HG03571 (cell line): ENCODE results near the gene SOX6.
"Not testable (repeated sequence)": the region's sequence is repeated elsewhere in the genome, so short reads cannot be mapped to it uniquely, and the experiment has no call there.

Experiments used
- ATAC-seq: cut with Tn5 transposase; IDR thresholded peaks from one replicate; pipeline ENCODE4 v1.9.1; 2021; ENCODE audit not compliant: unreplicated experiment

Gene SOX6

GRCh38 chr11:15938121-15938611, 418.2 kb downstream of the SOX6 start:
- no peak for ATAC-seq

DNA sequence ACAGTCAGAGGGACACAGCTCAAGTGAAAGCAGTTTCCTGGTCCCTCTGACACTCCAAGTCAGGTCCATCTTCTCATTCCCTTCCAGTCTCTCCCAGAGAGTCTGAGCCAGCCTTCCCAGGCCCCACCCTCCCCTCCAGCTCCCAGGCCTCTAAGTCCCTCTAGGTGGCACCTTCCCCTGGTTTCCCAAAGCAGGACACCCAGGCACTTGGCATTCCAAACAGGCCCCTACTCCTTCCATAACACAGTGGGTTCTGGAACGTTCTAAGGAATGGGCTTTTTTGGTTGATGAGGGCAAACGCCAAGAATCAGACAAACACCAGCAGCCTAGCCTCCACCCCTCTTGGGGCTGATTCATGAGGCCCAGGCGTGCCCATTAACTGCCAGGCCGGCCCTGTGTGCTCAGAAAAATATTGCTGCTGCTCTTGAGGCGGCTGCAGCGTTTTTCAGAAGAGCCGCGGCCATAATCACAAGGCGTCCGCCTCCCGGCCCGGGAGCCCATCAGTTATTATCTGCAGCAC, 418.7 kb downstream of the SOX6 start:
- no peak for ATAC-seq

GRCh38 chr11:15936011-15936410, 420.3 kb downstream of the SOX6 start:
- ATAC-seq: no peak

GRCh38 chr11:15935373-15935772, 421.0 kb downstream of the SOX6 start:
- no peak for ATAC-seq

DNA sequence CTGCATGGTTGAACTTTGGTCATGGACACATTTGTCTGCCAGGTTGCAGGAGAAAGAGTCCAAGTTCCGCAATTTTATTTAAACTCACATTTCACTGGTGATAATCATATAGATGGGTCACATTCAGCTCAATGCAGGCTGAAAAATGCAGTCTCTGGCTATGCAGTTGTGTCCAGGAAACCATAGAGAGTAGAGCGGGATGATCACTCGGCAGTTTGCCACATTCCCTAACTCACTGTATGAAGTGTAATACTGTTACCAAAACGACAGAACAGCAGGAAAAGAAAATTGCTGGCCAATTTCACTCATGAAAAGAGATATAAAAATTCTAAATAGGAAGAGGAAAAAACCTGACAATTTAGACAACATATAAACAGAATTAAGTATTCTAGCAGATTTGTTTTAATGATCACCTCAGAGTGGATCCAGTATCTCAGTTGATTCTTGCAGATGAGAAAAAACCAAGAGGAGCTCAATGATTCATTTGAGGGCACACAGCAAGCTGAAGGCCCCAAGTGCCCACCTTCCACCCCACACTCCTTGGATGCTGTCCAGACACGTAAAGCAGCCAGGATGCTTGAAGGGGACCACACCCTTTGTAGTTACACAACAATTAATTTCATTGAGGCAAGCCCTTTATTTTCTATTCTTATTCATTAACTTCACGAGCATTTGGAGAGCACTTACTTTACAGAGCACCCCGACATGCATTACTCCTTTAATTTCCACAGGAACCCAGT, 422.3 kb downstream of the SOX6 start:
- ATAC-seq: no peak

DNA sequence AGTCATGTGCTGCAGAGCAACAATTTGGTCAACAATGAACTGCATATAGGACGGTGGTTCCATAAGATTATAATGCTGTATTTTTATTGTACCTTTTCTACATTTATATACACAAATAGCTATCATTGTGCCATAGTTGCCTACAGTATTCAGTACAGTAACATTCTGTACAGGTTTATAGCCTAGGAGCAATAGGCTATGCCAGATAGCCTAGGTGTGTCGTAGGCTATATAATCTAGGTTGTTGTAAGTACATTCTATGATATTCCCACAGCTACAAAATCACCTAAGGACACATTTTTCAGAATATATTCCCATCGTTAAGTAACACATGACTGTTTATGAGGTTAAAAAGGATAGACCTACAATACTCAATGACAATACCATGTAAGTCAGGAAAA, 423.9 kb downstream of the SOX6 start:
- no peak for ATAC-seq

DNA sequence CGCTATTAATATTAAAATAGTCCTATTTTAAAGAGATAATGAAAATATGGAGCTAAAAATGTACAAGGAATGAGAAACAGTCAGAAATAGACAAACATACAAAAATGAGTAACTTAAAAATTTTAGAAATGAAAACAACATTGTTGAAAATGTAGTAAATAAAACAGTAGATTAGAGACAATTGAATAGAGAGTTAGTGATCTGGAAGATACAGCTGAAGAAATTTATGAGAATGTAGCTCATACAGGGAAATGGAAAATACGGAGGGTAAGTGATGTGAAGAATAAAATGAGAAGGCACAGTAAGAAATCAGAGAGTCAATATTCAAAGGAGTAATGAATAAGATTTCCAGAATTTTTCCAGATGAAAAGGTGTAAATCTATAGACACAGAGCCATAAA, 424.8 kb downstream of the SOX6 start:
- ATAC-seq: no peak

DNA sequence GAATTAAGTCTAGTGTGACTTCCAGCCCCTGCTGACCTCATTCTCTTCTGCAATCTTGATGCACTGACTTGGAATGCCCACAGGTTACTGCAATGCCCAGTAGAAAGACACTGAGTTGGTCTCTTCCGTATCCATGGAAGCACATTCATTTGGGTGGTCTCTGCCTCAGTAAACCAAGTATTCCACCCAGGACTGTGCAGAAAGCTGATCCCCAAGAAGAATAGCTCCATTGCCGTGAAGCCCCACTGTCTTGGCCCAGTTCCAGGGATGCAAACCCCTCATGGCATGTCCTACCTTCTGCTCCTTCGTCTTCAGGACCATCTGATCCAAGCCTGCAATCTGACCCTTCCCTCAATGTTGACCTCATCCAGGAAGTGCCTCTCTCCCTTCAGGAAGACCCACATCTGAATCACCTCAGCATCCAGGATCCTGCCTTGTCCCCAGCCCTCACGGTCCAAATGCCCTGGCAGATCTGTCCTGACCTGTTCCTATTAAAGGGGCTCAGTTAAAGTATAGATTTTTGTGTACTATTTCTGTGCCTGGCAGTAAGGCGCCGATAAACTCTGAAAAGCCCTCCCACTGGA, 425.8 kb downstream of the SOX6 start:
- ATAC-seq: no peak

DNA sequence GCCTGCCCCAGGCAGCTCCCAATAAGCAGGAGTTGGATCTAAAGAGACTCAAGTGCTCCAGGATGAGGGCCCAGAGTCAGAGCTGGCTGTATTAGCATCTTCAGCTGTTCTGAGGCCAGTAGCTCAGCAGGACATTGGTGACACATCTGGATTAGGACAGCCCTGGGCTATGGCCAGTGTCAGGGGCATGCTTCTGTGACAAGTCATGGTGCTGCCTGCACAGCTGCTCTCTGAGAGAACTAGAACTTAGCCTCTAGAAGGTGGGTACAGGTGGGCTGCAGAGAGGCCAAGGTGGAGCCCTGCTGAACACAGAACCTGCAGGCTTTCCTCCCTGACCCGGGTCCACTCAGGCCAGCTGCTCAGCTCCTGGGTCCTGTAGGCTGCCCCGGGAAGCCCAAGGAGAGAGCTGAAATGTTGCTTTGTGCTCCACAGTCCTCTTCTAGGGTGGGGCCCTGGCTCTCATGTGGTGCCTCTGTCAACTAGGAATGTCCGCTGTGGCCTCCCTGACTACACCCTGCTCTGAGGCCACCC, 426.9 kb downstream of the SOX6 start:
- ATAC-seq: no peak

DNA sequence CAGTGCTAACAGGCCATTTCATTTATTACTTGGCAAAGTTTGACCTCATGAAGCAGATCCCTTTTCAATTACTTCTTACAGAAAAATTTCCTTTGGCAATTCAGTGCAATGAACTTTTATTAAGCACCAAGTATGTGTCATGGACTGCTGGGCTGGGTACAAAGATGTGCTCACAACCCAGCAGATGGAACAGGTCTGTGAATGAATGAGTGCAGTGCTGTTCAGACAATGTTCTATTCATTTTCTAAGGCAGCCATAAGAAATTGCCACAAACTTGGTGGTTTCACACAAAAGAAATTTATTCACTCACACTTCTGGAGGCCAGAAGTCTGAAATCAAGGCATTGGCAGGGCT, 428.5 kb downstream of the SOX6 start:
- ATAC-seq: no peak

DNA sequence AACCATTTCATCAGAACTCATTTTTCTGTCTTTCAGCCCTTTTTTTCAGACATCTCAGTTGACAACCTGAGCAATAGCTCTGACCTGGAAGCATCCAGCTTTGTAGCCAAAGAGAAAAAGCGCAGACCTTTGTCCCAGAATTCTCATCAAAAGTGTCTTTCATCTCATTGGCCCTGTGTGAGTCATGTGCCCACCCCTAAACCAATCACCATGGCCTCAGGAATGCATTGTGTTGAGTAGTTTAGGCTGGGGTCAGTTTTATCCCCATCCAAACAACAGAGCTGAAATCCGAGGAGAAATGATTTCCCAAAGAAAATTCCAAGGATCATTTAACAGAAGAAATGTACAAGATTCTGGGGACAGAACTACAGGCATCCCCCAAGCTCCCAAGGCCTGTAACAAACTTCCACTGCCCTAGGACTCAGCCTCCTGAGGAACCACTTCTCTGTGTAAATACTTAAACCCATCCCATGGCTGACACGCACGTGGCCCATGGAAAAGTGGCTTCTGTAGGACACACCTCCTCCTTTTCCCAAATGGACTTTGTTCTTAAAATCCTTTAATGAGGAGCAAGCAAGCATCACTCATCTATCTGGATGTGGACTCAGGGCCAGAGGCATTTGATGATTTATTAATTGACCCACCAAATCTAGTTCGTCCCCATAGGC, 429.0 kb downstream of the SOX6 start:
- ATAC-seq: no peak

DNA sequence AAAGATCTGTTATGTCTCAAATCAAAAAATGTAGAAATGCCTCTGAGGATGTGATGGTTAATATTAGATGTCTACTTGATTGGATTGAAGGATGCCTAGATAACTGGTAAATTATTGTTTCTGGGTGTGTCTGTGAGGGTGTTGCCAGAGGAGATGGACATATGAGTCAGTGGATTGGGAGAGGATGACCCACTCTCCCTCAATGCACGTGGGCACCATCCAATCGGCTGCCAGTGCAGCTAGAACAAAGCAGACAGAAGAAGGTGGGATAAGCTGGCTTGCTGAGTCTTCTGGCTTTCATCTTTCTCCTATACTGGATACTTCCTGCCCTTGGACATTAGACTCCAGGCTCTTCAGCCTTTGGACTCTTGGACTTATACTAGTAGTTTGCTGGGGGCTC, 430.3 kb downstream of the SOX6 start:
- ATAC-seq: no peak

GRCh38 chr11:15923183-15923582, 433.2 kb downstream of the SOX6 start:
- ATAC-seq: no peak

GRCh38 chr11:15922745-15923144, 433.6 kb downstream of the SOX6 start:
- not testable (repeated sequence) for ATAC-seq

- ATAC-seq: no peak
Measured at GRCh38 chr11:15920856-15921629, 435.3 kb downstream of the SOX6 start.

GRCh38 chr11:15918674-15919073, 437.7 kb downstream of the SOX6 start:
- no peak for ATAC-seq

DNA sequence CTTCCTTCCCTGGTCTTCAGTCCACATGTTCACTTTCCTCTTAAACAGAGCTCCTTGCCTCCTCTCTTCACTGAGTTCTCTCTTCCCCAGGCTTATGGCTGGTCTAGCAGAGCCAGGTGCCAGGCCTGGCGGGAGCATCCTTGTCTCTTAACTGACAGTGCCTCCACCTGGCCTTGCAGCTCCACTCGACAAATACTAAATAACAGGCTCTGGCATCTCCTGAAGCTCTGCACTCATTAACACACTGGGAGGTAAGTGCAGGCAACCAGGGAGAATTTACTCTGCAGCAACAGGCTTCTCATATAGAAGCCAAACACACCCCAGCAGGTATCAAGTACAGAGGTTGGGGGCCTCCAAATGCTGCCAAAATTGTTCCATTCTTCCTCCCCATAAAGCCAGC, 438.1 kb downstream of the SOX6 start:
- no peak for ATAC-seq
